NCI-H2081 treated with DMSO at 0.1 percent for 48 hours (cell line): ENCODE data around the gene FAM83C.

Experiments used
- DNase-seq: peaks from one replicate; lab custom pipeline; 2025; lab: John Stamatoyannopoulos, UW

FAM83C gene

DNA sequence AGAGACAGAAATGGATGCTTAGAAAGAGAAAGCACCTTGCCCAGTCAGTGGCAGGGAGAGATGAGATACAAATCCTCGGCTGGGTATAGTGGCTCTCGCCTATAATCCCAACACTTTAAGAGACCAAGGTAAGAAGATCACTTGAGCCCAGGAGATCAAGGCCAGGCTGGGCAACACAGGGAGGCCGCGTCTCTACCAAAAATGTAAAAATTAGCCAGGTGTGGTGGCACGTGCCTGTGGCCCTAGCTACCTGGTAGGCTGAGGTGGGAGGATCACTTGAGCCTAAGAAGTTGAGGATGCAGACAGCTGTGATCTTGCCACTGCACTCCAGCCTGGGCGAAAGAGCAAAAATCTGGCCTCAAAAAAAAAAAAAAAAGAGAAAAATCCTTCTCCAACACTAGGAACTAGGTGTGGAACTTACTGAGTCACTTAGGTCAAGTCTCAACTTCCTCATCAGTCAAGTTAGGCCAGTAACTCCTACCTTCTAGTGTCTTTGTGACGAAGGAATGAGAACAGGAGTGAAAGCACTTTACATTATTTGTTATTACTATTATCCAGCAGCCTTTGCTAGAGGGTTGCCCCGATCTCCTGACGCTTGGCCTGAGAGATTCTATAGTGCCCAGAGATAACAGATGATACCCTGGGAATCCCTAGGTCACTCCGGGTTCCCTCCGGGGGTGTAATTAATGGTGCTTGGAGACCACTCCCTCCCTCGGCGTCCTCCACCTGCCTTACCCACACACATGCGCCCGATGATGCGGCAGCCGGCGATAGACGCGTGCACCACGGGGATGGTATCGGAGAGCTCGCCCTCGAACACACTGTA, 8.6 kb downstream of the FAM83C start:
- DNase-seq, result no peak

DNA sequence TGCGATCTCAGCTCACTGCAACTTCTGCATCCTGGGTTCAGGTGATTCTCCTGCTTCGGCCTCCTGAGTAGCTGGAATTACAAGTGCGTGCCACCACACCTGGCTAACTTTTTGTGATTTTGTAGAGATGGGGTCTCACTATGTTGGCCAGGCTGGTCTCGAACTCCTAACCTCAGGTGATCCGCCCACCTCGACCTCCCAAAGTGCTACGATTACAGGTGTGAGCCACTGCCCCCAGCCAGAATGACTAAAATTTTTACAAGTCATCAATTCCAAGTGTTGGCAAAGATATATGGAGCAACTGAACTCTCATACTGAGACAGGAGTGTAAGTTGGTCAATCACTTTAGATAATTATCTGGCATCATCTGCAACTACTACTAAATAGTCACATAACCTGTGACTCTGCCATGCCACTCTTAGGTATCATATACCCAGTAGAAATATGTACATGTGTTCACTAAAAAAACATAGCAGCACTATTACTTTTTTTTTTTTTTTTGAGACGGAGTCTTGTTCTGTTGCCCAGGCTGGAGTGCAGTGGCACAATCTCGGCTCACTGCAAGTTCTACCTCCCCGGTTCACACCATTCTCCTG, 10.6 kb downstream of the FAM83C start:
- no peak for DNase-seq

DNA sequence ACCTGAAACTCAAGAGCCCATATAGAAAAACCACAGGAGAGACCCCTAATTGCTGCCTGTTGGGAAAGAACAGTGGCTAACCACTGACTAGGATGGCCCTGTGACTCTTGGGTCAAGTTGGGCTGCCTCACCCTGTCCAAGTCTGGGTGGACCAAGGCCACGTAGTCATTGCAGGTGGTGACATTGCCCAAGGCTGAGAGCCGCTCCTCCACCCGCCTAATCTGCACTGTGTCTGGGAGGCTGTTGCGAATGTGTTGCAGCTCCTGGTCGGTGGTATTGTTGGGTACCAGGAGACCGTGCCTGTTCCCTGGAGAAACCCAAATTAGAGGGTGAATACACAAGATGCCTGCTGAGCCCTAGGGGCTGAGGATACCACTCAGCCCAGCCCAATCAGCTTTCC, 11.7 kb downstream of the FAM83C start:
- no peak for DNase-seq

DNA sequence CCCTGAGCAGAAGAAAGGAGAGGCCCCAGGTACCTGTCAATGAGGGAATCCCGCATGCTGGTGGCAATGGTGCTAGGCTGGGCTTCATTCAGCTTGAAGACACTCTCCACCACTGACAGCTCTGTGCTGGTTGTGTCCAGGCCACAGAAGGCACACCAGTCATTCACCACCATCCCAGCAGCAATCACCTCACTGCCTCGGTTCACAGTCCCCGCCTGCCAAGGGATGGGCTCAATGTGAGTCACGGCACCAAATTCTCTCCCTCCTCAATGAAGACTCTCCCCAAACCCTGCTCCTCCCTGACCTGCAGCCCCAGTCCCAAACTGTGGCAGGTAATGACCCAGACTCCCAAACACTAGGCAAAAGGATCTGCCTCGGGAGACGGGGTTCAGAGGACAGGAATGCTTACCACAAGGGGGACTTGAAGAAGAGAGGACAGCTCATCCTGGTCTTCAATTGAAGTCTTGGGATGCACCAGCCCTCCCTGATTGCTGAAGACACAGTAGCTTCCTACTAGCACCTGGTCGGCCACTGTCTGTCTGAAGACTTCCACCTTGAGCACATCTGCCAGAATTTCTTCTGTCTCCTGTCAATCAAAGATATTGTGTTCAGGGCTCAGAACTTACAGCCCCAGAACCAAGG, 12.6 kb downstream of the FAM83C start:
- DNase-seq, result no peak

DNA sequence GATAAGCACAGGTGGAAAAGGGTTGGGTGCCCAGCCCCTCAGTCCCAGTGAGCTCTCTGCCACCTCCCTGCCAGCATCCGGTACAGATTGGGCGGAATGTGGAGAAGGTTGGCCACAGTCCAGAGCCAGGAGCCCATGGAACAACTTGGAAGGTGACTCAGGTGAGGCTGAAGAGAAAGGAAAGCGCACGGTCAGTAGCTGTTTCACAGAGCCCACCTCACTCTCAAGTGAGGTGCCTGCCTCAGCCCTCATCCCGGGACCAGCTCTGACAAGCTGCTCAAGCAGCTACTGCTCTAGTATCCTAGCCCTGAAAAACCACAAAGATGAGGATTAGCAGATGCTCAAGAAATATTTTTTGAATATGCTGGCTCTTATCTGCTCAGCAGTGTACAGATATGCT, 13.2 kb downstream of the FAM83C start:
- DNase-seq, result no peak

DNA sequence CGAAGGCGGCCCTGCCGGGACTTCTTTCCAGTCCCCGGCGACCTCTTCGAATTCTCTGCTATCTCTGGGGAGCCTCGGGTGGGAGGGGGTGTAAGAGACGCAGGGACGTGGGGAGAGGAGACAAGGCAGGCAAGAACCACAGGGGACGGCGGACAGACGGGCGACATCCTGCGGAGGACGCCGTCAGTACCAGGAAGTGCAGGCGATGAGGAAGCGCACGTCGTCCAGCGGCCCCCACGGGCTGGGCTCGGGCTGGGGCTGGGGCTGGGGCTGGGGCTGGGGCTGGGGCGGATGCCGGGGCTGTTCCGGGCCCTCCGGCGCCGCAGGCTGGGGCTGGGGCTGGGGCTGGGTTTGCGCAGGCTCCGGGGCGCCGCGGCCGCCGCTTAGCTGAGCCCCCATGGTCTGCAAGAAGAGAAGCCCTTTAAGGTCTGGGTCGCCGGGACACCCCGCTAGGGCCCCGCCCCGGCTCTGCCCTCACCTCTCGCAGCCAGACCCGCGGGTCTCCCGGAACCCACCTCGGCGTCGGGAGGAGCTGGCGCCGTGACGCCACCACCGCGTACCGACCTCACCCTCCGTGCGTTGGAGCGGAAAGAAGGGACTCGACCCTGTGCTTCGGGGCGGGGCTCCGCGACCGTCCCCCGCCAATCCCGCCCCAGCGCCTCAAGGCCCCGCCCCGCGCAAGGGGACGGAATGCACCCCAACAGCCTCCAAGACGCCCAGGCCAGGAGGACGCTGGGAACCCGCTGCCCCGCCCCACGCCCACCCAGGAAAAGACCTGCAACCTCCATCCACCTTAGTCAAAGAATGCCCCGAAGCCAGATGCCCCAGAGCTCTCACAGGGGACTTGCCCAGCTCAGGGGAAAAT, 14.5 kb downstream of the FAM83C start, which contains the start of gene MMP24OS:
TSS of gene MMP24OS (minus strand) at position 592 of the 865 bp plus-strand sequence. CDS start at position 399, 193 bp downstream.
- peak; percentile 56 for DNase-seq

DNA sequence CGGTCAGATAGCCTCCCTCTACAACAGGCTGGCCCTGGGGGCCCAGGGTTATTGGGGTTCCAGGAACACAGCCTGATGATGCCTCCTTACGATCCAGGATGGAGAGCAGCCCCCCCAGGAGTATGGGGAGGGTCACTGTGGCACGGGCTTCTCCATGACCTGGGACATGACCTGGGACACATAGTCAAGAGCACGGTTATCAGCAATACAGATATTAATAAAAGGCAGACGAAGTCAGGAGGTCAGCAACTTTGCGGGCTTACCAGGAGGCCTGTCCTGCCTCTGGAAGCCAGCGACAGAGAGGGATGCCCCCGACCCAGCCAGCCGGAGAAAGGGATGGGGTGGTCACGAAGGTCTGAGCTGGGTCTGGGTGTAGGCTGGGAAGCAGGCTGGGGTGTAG, 15.1 kb downstream of the FAM83C start:
- DNase-seq, result no peak

DNA sequence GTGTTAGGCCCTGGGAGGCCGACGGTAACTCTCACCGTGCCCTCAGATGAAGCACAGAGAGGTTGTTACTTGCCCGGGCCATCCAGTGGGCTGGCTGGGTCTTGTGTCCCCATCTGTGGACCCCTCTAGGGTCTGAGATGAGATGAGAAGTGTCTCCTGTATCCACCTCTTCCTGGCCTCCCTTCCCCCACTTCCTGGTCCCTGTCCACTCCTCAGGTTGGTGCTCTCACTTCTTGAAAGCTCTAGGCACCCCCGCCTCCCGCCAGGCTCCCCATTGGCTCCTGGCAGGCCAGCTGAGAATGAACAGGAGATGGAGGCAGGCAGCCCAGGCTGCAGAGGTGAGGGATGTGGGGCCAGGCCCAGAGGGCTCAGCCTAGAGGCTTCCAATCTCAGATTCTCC, 15.8 kb downstream of the FAM83C start:
- DNase-seq, result no peak

DNA sequence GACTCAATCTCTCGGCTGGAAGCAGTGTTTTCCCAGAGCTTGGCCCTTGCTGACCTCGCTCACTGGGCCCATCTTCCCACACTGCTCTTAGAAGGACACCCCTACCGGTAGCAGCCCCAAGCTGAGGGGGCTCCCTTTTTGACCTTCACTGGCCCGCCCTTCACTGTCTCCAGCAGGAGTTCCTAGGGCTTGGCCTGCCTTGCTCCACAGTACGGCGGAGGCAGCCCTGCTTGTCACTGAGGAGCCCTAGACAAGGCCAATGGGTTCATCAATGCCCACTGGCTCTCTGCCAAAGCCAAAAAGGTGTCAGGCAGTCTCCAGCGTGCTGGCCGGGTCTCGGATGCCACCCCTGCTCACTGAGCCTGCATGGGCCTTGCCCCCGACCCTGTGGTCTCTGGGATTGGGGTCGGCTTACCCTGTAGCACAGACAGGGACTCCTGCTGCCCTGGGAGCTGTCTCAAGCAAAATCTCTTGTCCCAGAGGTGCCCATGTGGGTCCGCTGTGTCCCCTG, 16.4 kb downstream of the FAM83C start:
- no peak for DNase-seq

DNA sequence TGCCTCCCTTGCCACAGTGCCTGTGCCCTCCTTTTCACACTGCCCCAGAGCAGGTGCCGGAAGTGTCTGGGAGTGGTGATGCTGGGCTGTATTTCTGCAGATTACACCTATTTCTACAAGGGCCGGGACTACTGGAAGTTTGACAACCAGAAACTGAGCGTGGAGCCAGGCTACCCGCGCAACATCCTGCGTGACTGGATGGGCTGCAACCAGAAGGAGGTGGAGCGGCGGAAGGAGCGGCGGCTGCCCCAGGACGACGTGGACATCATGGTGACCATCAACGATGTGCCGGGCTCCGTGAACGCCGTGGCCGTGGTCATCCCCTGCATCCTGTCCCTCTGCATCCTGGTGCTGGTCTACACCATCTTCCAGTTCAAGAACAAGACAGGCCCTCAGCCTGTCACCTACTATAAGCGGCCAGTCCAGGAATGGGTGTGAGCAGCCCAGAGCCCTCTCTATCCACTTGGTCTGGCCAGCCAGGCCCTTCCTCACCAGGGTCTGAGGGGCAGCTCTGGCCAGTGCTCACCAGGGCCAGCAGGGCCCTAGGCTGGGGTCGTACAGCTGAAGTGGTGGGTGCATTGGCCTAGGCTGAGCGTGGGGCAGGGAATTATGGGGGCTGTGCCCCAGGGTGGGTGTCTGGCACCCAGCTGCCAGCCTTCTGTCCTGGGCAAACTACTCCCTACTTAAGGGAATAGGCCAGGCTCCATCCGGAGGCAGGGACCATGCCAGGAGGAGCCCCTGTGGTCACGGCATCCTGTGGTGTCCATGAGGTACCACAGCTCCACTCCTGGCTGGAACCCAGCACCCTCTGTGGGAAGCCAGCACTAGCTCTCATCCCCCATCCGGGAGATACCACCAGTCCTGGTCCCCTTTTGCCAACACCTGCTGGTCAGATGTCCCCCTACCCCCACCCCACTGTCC, 17.8 kb downstream of the FAM83C start:
- no peak for DNase-seq

DNA sequence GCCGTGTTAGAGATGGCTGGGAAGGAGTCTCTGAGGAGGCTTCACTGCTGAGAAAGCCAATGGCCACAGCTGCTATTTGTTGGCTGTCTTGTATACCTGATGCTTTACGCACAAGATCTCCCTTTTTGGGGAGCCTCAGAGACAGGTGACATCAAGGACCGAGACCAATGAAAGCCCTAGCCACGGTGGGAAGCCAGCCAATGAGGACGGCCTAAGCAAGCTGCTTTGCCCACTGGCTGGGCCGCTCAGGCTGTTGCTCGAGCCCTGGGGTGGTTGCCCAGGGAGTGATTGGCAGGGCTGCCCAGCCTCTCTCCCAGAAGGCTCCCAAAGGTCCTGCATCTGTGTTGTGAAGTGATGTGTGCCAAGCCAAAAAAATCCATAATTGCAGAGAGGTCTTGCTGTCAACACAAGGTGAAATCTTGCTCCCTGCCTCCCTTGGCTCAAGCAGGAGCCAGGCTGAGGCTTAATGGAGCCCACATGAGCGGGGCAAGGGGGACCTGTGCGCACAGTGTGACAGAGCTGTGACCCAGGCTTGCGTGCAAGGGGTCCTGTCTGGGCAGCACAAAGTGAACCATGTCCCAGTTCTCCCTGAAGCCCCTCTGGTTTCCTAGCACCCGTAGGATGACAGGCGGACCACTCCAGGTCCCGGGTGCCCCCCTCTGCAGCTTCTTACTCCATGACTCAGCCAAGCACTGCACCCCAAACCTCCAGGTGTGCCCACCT, 18.6 kb downstream of the FAM83C start:
- DNase-seq, result no peak

DNA sequence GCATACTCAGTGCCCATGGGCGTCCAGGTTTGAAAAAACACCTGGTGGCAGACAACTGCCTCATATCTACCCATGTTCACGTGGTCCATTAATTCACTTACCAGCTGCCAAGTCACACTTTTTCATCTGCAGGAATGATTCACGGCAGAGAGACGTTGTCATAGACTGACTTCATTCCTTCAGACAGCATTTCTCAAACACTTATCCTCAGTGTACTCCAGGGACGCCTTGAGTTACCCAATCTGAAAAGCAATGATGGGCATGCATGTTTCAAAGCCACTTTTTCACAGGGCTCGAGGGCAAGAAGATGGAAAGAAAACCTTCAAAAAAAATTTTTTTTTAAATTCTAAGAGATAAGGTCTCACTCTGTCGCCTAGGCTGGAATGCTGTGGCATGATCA, 20.3 kb downstream of the FAM83C start:
- no peak for DNase-seq

DNA sequence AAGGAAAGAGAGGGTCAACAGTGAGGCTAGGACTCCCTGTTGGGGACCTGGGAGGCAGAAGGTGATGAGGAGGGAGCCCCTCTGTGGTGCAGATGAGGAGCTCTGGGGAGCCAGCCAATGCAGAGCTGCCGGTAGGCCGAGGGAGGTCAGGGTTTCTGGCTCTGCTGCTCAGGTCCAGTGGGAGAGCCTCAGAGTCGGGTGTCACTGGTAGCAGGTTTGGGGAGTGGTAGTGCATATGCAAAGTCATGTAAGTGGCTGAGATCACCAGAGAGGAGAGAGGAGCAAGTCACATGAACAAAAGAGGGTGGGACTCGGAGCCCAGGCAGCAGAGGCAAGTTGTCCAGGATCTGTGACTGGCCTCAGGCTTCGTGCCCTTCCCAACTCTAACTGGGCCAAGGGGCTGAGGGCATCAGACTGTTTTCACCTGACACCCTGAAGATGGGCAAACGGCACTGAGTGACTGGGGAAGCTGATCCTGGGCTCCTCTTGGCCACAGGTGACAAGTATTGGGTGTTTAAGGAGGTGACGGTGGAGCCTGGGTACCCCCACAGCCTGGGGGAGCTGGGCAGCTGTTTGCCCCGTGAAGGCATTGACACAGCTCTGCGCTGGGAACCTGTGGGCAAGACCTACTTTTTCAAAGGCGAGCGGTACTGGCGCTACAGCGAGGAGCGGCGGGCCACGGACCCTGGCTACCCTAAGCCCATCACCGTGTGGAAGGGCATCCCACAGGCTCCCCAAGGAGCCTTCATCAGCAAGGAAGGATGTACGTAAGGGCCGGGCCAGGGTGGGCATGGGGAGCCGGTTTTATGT, 20.9 kb downstream of the FAM83C start:
- DNase-seq, result no peak

DNA sequence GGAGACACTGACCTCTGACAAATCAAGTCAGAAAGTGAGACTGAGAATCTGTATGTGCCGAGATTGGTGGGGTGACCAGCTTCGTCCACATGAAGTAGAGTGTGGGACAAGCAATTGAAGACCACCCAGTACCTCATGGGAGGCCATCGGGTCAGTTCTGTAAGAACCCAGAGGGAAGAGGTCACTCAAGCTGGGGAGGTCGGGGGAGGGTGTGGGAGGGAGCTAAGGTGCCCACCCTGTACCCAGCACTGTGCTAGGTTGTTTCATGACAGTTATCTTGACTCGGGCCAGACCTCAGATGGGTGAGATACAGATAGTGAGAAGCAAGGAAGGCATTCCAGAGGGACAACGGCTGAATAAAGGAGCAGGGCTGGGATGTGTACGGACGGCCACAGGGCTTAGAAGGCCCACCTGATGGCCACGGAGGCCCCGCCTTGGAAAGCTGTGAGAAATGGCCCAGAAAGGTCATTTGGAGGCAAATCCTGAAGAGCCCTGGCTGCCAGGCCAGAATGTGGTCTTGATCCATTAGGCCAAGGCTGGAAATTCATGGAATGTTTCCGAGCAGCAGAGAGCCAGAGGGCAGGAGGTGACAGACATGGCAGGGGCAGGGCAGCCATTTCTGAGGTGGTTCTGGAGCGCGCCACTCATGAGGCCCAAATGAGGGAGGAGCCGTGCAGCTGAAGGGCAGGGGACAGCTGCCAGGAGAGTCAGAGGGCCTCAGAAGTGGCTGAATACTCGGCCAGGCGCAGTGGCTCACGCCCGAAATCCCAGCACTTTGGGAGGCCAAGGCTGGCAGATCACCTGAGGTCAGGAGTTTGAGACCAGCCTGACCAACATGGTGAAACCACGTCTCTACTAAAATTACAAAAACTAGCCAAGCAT, 22.0 kb downstream of the FAM83C start:
- no peak for DNase-seq

DNA sequence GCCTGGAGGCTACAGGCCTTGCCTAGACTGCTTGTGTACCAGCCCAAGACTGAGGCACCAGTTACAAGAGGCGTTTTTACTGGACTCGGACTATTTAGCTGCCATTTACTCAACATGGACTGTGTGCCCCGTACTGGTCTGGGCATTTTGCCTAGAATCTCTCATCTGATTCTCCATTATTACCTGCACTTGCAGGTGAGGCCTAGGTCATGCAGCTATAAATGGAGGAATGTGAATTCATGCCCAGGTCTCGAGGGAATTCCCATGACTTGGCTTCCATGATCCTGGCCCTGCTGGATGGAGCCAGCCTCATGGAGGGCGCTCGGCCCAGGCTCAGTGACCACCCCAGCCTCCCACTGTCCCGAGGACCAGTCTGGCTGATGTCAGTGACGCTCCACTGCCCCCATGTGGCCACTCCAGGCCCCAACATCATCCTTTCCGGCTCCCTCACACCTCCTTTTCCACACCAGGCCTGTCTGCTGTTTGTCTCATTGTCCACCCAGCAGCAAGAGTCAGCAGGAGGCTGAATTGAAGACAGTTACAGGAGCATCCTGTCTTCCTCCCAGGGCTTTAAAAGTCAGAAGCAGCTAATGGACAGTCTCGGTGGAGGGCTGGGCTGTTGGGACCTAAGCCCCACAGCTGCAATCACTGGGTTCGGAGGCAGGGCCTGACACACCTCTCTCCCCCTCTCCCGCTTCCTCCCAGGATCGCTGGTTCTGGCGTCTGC, 23.0 kb downstream of the FAM83C start:
- no peak for DNase-seq

DNA sequence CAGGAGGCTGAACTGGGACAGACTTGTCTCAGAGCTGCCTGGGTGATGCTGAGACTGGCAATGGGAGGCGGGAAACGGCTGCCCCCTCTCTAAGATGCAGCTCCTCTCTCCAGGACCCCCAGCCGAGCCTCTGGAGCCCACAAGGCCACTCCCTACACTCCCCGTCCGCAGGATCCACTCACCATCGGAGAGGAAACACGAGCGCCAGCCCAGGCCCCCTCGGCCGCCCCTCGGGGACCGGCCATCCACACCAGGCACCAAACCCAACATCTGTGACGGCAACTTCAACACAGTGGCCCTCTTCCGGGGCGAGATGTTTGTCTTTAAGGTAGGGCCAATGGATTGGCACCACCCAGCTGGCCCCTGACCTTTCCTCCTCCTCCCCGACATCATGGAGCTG, 25.1 kb downstream of the FAM83C start:
- DNase-seq, result no peak

DNA sequence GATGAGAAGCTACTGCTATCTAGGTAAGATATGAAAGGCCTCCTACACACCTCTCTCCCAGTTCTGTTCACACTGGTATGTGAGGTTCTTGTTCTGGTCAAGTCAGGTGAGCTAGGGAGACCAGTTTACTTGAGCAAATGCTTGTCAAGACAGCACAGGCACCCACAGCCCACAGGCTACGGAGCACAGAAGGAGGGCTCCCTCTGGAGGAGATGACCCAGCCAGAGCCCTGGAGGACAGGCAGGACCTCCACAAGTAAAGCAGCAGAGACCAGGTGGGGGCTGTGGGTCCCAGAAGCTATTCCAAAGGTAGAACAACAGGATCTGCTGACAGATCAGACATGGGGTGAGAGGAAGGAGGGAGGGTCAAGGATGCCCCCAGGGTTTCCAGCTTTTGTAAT, 27.5 kb downstream of the FAM83C start:
- DNase-seq, result no peak
